ENCODE data around the gene SEC22C.

DNA sequence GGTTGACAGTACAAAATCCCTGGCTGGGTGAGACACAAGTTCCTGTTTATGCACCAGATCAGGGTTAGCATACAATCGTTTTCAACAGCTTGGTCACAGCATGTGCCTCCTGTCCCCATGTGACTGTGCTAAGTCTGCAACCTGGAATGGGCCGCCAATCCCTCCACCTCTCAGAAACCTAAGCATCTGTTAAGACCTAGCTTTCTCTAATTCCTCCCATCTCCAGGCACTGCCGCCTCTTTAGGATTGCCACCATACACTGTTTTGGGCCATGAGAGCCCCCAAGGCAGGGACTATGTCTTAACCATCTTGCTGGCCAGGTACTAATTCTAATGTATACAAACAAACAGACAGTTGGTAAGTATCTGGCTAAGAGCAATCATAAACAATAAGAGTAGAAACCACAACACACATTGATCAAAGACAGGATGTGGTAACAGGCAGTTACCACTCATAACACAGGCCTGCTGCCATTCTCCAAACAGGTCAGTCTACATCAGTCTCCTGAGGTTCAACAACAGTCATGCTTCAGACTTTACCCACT lies 25.6 kb downstream of the SEC22C start:
- TF ChIP-seq, protein P1, sequence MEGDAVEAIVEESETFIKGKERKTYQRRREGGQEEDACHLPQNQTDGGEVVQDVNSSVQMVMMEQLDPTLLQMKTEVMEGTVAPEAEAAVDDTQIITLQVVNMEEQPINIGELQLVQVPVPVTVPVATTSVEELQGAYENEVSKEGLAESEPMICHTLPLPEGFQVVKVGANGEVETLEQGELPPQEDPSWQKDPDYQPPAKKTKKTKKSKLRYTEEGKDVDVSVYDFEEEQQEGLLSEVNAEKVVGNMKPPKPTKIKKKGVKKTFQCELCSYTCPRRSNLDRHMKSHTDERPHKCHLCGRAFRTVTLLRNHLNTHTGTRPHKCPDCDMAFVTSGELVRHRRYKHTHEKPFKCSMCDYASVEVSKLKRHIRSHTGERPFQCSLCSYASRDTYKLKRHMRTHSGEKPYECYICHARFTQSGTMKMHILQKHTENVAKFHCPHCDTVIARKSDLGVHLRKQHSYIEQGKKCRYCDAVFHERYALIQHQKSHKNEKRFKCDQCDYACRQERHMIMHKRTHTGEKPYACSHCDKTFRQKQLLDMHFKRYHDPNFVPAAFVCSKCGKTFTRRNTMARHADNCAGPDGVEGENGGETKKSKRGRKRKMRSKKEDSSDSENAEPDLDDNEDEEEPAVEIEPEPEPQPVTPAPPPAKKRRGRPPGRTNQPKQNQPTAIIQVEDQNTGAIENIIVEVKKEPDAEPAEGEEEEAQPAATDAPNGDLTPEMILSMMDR (IDR thresholded peaks at IDR 0.05), result no peak
- no peak for TF ChIP-seq POLR2A (IDR thresholded peaks at IDR 0.05)
- no peak for TF ChIP-seq POLR2AphosphoS5 (IDR thresholded peaks at IDR 0.05)

Measured in suprapubic skin (tissue), 4 donors.